Iris pigment epithelial cell (primary cell): ENCODE measurements around the gene CCR6.

Experiments
- DNase-seq: peaks from one replicate; pipeline ENCODE4 v3.0.0-alpha.2; 2011; ENCODE audit warnings: low read depth

The CCR6 gene

GRCh38 chr6:167120583-167120903, 2.4 kb upstream of the CCR6 start:
- no peak for DNase-seq

GRCh38 chr6:167121335-167121841, 1.5 kb upstream of the CCR6 start:
- DNase-seq = no peak

- DNase-seq = no peak
Measured at GRCh38 chr6:167122041-167122826, 662 bp upstream of the CCR6 start.

- no peak for DNase-seq
Measured at GRCh38 chr6:167124753-167125152, 1.9 kb downstream of the CCR6 start.

GRCh38 chr6:167125410-167125809, 2.5 kb downstream of the CCR6 start:
- DNase-seq = no peak

- DNase-seq = no peak
Measured at GRCh38 chr6:167125855-167126349, 3.0 kb downstream of the CCR6 start.

GRCh38 chr6:167127785-167128531, 5.1 kb downstream of the CCR6 start:
- no peak for DNase-seq

GRCh38 chr6:167129159-167129558, 6.3 kb downstream of the CCR6 start:
- no peak for DNase-seq

- no peak for DNase-seq
Measured at GRCh38 chr6:167129562-167129961, 6.7 kb downstream of the CCR6 start.

- DNase-seq = no peak
Measured at GRCh38 chr6:167130008-167130677, 7.2 kb downstream of the CCR6 start.

- no peak for DNase-seq
Measured at GRCh38 chr6:167130712-167131684, 8.1 kb downstream of the CCR6 start.

- DNase-seq = no peak
Measured at GRCh38 chr6:167134448-167135328, 11.8 kb downstream of the CCR6 start.

- DNase-seq = no peak
Measured at GRCh38 chr6:167136376-167136775, 13.5 kb downstream of the CCR6 start.

GRCh38 chr6:167137081-167137480, 14.2 kb downstream of the CCR6 start:
- DNase-seq = no peak

GRCh38 chr6:167137881-167138280, 15.0 kb downstream of the CCR6 start:
- no peak for DNase-seq

- no peak for DNase-seq
Measured at GRCh38 chr6:167139761-167140160, 16.9 kb downstream of the CCR6 start.

GRCh38 chr6:167140589-167141474, 17.9 kb downstream of the CCR6 start:
- DNase-seq = peak; percentile 16

GRCh38 chr6:167141667-167142432, 19.0 kb downstream of the CCR6 start:
- DNase-seq = peak; percentile 20

- DNase-seq = no peak
Measured at GRCh38 chr6:167142433-167142761, 19.5 kb downstream of the CCR6 start.
